ENCODE results near the gene HEATR9. TPM values are rescaled to one million over a fixed set of nuclear protein-coding genes. Genes with fewer than 3 reads are reported as not detected.
A peak's percentile ranks its signal among the peaks of the same experiment; 100 is the strongest.

Gene HEATR9
- polyA plus RNA-seq, 1 donor, result 0.03 TPM

DNA sequence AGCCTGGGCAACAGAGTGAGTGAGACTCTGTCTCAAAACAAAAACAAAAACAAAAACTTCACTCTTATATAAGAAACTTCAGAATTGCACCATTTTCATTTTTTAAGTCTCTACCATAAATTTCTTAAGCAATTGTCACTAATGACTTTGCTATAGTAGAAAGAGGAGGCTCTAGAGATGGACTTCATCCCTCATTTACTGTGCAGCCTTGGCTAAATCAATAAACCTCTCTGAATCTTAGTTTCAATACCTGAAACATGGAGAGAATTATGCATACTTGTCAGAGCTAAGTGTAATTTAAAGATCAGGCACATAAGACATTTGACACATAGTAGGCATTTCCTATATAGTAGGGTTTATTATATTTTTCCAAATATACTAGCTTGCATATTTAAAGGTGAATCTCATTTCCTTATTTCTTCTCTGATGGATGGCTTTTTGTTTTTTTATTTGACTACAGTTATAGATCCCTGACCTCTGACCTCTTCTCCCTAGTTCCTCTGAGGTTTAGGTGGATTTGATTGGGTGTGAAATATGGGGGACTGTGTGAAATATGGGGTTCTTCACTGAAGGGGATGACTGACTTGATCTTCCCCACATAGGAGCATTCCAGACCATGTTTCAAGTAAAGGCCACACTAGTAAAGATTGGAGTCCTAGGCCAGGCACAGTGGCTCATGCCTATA is 8.8 kb upstream of the HEATR9 start:
- Histone ChIP-seq H3K27ac (ENCODE audit: low read length) (no peak overlapping the region), H3K9me3 (ENCODE audit: control insufficient read depth, low read depth, low read length) (no peaks in the 10 kb centered on the region), H3K4me1 (ENCODE audit: control insufficient read depth, insufficient read depth, low read length) (no peaks in the 10 kb centered on the region), H3K4me3 (ENCODE audit: low read length) (no peak overlapping the region), H3K36me3 (ENCODE audit: control insufficient read depth, insufficient read depth, low read length) (no peaks in the 10 kb centered on the region), H3K27me3 (ENCODE audit: control insufficient read depth, insufficient read depth, low read length) (no peaks in the 10 kb centered on the region)
- DNase-seq, result no peak

DNA sequence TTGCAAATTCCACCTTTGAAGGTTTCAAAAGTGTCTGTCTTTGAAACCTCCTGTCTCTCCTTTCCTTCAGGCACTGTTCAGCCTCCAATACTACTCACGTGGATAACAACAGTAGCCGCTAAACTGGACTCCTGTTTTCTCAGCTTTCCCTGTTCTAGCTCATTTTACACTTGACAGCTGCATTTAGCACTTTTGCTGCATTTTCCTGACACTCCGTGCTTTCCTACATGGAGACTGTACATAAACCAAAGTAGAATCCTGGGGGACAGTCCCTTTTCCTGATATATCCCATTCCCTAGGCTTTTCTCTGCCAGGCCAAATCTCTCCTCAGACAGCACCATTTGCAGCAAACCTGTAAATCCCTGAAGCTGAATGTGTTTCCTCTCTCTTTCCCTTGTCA is 7.8 kb upstream of the HEATR9 start:
- no peak overlapping the region for H3K4me3 ChIP-seq (ENCODE audit: low read length)
- H3K27ac ChIP-seq (ENCODE audit: low read length), result no peak overlapping the region
- H3K4me1 ChIP-seq (ENCODE audit: control insufficient read depth, insufficient read depth, low read length), result no peaks in the 10 kb centered on the region
- no peaks in the 10 kb centered on the region for H3K9me3 ChIP-seq (ENCODE audit: control insufficient read depth, low read depth, low read length)
- 80% methylated on average over 1 of the region's 3 CpGs for WGBS (ENCODE audit: insufficient coverage, low lambda C conversion rate)
- H3K27me3 ChIP-seq (ENCODE audit: control insufficient read depth, insufficient read depth, low read length), result no peaks in the 10 kb centered on the region
- no peak for DNase-seq
- H3K36me3 ChIP-seq (ENCODE audit: control insufficient read depth, insufficient read depth, low read length), result no peaks in the 10 kb centered on the region

DNA sequence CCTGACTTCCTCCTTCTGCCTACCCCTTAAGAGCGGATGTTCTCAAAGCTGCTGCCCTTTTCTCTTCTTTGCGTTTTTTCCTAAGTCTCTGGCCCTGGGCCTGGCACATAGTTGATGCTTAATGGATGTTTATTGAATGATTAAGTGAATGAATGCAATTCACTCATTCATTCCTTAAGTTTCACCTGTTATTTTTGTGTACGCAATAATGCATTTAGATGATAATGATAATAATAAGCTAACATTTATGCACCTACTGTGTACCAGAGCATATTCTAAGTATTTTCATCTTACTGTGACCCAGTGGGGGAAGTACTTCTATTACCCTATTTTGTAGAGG is 7.1 kb upstream of the HEATR9 start:
- Histone ChIP-seq H3K9me3 (ENCODE audit: control insufficient read depth, low read depth, low read length) (no peaks in the 10 kb centered on the region), H3K27ac (ENCODE audit: low read length) (no peak overlapping the region), H3K36me3 (ENCODE audit: control insufficient read depth, insufficient read depth, low read length) (no peaks in the 10 kb centered on the region), H3K27me3 (ENCODE audit: control insufficient read depth, insufficient read depth, low read length) (no peaks in the 10 kb centered on the region), H3K4me1 (ENCODE audit: control insufficient read depth, insufficient read depth, low read length) (no peaks in the 10 kb centered on the region), H3K4me3 (ENCODE audit: low read length) (no peak overlapping the region)
- DNase-seq, result no peak
- WGBS (ENCODE audit: insufficient coverage, low lambda C conversion rate), result 93% methylated on average over 2 of the region's 3 CpGs

DNA sequence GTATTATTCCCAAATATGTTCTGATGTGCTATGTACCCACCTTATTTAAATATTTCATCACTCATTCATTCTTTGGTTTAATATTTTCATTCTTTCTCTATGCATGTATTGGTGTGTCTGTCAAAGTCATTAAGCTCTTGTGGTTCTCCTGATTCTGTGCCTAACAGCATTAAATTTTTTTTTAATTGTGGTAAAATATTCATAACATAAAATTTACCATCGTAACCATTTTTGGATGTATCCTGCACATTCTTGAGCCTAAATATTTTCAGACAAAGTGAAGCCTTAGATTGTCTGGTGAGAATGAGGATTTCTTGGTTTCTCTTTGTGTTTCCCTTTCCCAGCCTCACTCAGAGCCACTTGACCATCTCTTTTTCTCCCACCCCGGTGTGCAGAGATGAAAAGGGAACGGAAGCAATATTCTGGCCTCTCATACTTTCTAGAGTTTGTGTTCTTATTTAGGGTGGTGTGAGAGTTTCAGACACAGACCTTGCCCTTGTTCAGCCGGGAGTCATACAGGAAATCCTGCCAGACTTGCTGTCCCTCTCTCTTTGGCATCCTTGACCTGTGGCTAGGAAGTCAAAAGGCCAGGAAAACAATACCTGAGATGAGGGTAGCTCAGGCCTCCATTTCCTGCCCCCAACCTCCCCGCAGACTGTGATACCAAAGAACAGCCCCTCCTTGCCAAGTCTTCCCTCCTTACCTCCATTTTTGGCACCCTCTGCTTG is 6.5 kb upstream of the HEATR9 start:
- H3K4me1 ChIP-seq (ENCODE audit: control insufficient read depth, insufficient read depth, low read length), result no peaks in the 10 kb centered on the region
- no peaks in the 10 kb centered on the region for H3K36me3 ChIP-seq (ENCODE audit: control insufficient read depth, insufficient read depth, low read length)
- H3K9me3 ChIP-seq (ENCODE audit: control insufficient read depth, low read depth, low read length), result no peaks in the 10 kb centered on the region
- whole genome bisulfite sequencing (ENCODE audit: insufficient coverage, low lambda C conversion rate), result 75% methylated on average over 2 of the region's 5 CpGs
- H3K4me3 ChIP-seq (ENCODE audit: low read length), result no peak overlapping the region
- no peak for DNase-seq
- H3K27ac ChIP-seq (ENCODE audit: low read length), result no peak overlapping the region
- H3K27me3 ChIP-seq (ENCODE audit: control insufficient read depth, insufficient read depth, low read length), result no peaks in the 10 kb centered on the region

DNA sequence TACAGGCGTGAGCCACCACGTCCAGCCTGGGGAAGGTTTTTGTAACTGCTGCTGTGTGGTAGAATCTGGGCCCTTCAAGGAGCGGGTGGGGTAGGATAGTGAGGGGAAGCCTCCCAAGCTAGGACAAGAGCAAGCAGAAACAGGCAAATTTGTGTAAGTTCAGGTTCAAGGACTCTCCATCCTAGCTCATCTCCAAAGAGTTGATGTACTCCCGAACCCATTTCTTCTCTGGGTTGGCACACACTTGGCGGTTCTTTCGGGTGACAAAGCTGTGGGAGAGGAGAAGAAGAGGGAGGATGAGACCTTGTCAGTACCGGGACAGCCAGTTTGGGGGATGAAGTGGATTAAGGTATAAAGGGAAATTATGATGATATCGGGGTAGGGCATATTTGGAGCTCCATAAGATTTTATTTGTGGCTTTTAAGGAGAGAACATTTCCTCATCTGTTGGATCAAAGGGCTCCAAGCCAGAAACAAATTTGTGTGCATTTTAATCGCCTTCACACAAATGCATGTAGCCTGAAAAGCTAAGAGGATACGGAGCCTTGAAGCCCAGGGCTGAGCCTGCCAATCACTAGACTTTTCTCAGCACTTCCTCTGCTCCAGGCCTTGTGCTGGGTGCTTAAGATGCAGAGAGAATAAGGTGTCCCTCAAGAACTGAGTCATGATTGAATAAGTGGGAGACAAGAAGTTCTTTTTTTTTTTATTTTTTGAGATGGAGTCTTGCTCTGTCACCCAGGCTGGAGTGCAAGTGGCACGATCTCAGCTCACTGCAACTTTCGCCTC is 3.7 kb upstream of the HEATR9 start:
- no peak for DNase-seq
- Histone ChIP-seq H3K27ac (ENCODE audit: low read length) (no peak overlapping the region), H3K9me3 (ENCODE audit: control insufficient read depth, low read depth, low read length) (no peaks in the 10 kb centered on the region), H3K36me3 (ENCODE audit: control insufficient read depth, insufficient read depth, low read length) (no peaks in the 10 kb centered on the region), H3K27me3 (ENCODE audit: control insufficient read depth, insufficient read depth, low read length) (no peaks in the 10 kb centered on the region), H3K4me3 (ENCODE audit: low read length) (no peak overlapping the region), H3K4me1 (ENCODE audit: control insufficient read depth, insufficient read depth, low read length) (no peaks in the 10 kb centered on the region)
- 83% methylated on average over 1 of the region's 12 CpGs for WGBS (ENCODE audit: insufficient coverage, low lambda C conversion rate)

DNA sequence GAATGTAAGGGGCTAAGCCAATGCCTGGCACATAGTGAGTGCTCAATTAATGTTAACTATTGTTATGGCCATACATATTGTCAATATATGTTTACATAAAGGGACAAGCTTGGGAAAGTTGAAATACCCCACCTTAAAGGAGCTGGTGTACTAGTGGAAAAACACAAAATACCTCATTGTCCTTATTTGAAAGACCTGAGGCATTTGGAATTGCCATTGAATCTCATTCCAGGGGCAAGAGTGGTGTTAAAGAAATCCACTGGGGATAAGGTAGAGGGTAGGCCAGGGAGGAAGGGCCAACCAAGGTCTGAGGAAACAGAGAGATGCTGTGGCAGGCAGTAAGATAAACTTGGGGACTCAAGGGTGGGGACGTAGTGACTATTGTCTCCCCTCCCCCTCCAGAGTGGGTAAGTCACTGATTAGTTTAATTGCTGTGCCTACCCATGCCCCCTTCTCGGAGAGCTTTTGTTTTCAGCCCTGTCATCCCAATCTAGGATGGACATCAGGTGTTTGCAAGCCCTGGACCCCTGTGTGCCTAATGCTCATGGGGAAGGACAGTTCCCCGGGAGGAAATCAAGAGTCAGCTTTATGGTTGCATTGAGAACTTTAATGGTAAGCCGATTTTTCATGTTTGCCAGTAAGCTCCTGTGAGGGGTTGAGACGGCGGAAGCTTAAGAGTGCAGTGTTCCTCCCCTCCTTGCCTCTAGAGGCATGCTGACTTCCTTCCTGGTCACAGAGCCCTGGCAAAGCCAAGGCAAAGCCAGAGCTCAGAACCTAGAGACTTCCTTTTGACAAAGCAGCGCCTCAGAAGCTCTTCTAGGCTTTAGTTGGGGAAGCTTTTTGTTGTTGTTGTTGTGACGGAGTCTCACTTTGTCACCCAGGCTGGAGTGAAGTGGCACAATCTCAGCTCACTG is 2.5 kb upstream of the HEATR9 start:
- Histone ChIP-seq H3K9me3 (ENCODE audit: control insufficient read depth, low read depth, low read length) (no peaks in the 10 kb centered on the region), H3K27ac (ENCODE audit: low read length) (no peak overlapping the region), H3K4me3 (ENCODE audit: low read length) (no peak overlapping the region), H3K36me3 (ENCODE audit: control insufficient read depth, insufficient read depth, low read length) (no peaks in the 10 kb centered on the region), H3K27me3 (ENCODE audit: control insufficient read depth, insufficient read depth, low read length) (no peaks in the 10 kb centered on the region), H3K4me1 (ENCODE audit: control insufficient read depth, insufficient read depth, low read length) (peaks cover 3% of the 10 kb centered on the region)
- DNase-seq, result no peak
- no CpG with 5 or more reads among the region's 8 CpGs for WGBS (ENCODE audit: insufficient coverage, low lambda C conversion rate)

DNA sequence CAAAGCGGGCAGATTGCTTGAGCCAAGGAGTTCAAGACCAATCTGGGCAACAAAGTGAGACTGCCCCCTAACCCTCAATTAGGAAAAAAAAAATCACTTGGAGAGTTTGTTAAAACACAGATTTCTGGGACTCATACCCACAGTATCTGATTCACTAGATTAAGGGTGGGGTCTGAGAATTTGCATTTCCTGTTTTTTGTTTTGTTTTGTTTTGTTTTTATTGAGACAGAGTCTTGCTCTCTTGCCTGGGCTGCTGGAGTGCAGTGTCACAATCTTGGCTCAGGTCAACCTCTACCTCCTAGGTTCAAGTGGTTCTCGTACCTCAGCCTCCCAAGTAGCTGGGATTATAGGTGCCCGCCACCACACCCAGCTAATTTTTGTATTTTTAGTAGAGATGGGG is 1.1 kb downstream of the HEATR9 start:
- H3K36me3 ChIP-seq (ENCODE audit: control insufficient read depth, insufficient read depth, low read length), result no peaks in the 10 kb centered on the region
- H3K4me1 ChIP-seq (ENCODE audit: control insufficient read depth, insufficient read depth, low read length), result peaks cover 6% of the 10 kb centered on the region
- H3K27me3 ChIP-seq (ENCODE audit: control insufficient read depth, insufficient read depth, low read length), result no peaks in the 10 kb centered on the region
- H3K27ac ChIP-seq (ENCODE audit: low read length), result no peak overlapping the region
- no peak for DNase-seq
- WGBS (ENCODE audit: insufficient coverage, low lambda C conversion rate), result no CpG with 5 or more reads among the region's 3 CpGs
- no peak overlapping the region for H3K4me3 ChIP-seq (ENCODE audit: low read length)
- peaks cover 2% of the 10 kb centered on the region for H3K9me3 ChIP-seq (ENCODE audit: control insufficient read depth, low read depth, low read length)

DNA sequence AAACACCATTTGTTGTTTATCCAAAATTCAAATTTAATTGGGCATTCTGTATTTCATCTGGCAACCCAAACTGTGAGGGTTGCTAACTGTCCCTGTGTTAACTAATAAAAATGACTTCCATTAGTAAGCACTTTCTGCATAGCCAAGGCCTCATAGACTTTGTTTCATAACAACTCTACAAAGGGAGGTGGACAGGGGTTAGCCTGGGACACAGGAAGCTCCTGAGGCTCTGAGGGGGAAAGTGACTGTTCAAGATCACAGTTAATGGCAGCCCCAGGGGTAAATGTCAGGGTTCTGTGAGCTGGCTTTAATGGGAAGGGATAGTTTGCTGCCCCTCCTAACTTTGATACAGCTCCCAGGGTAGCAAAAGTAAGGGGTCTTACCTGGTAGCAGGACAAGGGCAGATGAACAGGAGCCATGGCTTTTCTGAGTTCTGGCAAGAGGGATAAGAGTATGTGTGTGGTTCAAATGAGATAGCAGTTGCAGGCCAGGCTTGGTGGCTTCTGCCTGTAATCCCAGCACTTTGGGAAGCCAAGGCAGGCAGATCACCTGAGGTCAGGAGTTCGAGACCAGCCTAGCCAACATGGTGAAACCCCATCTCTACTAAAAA is 2.2 kb downstream of the HEATR9 start:
- Histone ChIP-seq H3K36me3 (ENCODE audit: control insufficient read depth, insufficient read depth, low read length) (no peaks in the 10 kb centered on the region), H3K27ac (ENCODE audit: low read length) (no peak overlapping the region), H3K27me3 (ENCODE audit: control insufficient read depth, insufficient read depth, low read length) (no peaks in the 10 kb centered on the region), H3K4me3 (ENCODE audit: low read length) (no peak overlapping the region), H3K4me1 (ENCODE audit: control insufficient read depth, insufficient read depth, low read length) (peaks cover 6% of the 10 kb centered on the region), H3K9me3 (ENCODE audit: control insufficient read depth, low read depth, low read length) (peaks cover 2% of the 10 kb centered on the region)
- peak; percentile 54 to 77 for DNase-seq
- no CpG with 5 or more reads among the region's 1 CpG for WGBS (ENCODE audit: insufficient coverage, low lambda C conversion rate)

DNA sequence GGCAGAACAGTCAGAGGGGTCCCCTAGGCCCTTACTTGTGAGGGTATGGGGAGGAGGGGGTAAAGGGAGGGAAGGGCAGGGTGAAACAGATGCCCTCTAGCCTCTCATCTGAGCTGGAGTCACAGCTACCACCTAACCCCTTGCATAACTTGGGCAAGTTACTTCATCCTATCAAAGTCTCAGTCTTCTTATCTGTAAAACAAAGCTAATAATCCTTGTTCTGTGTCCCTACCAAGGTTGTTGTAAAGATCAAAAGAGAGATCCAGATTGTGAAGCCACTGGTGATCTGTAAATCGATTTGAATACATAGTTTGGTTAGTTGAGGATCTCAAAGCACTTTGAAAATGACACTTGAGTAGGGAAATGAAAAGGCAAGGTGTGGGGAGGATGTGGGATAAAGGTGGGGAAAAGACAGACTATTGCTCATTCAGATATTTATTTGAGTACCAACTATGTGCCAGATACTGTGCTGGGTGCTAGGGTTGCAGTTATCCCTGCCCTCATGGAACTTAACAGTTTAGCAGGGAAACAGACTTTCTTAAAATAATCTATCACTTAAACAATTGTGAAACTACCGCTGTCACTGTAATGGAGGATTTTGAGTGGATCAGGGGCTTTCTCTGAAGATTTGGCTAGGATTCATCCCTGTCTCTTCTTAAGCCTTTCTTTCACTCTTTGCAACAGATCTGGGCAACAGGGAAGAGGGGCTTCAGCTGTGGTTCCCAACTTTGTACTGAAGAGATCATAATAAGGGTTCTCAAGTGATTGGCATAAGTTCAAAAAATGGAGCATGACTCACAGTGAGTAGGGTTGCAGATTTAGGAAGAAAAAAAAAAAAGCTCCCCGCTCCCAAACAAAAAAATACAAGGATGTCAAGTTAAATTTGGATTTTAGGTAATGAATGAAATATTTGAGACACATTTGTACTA is 3.0 kb downstream of the HEATR9 start:
- H3K36me3 ChIP-seq (ENCODE audit: control insufficient read depth, insufficient read depth, low read length), result no peaks in the 10 kb centered on the region
- peaks cover 2% of the 10 kb centered on the region for H3K9me3 ChIP-seq (ENCODE audit: control insufficient read depth, low read depth, low read length)
- no peak overlapping the region for H3K4me3 ChIP-seq (ENCODE audit: low read length)
- DNase-seq, result no peak
- H3K27me3 ChIP-seq (ENCODE audit: control insufficient read depth, insufficient read depth, low read length), result no peaks in the 10 kb centered on the region
- no peak overlapping the region for H3K27ac ChIP-seq (ENCODE audit: low read length)
- no CpG with 5 or more reads among the region's 3 CpGs for WGBS (ENCODE audit: insufficient coverage, low lambda C conversion rate)
- H3K4me1 ChIP-seq (ENCODE audit: control insufficient read depth, insufficient read depth, low read length), result peaks cover 6% of the 10 kb centered on the region
